ENCODE measurements around the gene FSD2.
A peak's percentile ranks its signal among the peaks of the same experiment; 100 is the strongest.
"Not testable (repeated sequence)": the region's sequence is repeated elsewhere in the genome, so short reads cannot be mapped to it uniquely, and the experiment has no call there.

The FSD2 gene

GRCh38 chr15:82737975-82738374, 67.9 kb downstream of the FSD2 start:
- no peak for DNase-seq (ENCODE audit: low read depth)

- no peak for DNase-seq (ENCODE audit: low read depth)
Observed at GRCh38 chr15:82731527-82731926, 74.3 kb downstream of the FSD2 start.

- DNase-seq (ENCODE audit: low read depth), result no peak
Observed at GRCh38 chr15:82730022-82730530, 75.8 kb downstream of the FSD2 start.

- DNase-seq (ENCODE audit: low read depth), result no peak
Observed at GRCh38 chr15:82726816-82727215, 79.1 kb downstream of the FSD2 start.

- DNase-seq (ENCODE audit: low read depth), result no peak
Observed at GRCh38 chr15:82715003-82715402, 90.9 kb downstream of the FSD2 start.

GRCh38 chr15:82714016-82714415, 91.9 kb downstream of the FSD2 start:
- DNase-seq (ENCODE audit: low read depth), result no peak

GRCh38 chr15:82712036-82712435, 93.8 kb downstream of the FSD2 start:
- DNase-seq (ENCODE audit: low read depth), result no peak

- no peak for DNase-seq (ENCODE audit: low read depth)
Observed at GRCh38 chr15:82710926-82711490, 94.9 kb downstream of the FSD2 start.

GRCh38 chr15:82710208-82710555, 95.7 kb downstream of the FSD2 start:
- no peak for DNase-seq (ENCODE audit: low read depth)

GRCh38 chr15:82709421-82710207, 96.3 kb downstream of the FSD2 start, which contains the start of gene AP3B2:
AP3B2 (minus strand) TSS chr15:82709875; CDS start chr15:82709706, 169 bp downstream.
- peak; percentile 31 for DNase-seq (ENCODE audit: low read depth)

GRCh38 chr15:82709081-82709420, 96.8 kb downstream of the FSD2 start:
- no peak for DNase-seq (ENCODE audit: low read depth)

GRCh38 chr15:82705856-82706255, 100.0 kb downstream of the FSD2 start:
- not testable (repeated sequence) for DNase-seq (ENCODE audit: low read depth)

All from stimulated activated CD8-positive, alpha-beta memory T cell treated with anti-CD3 and anti-CD28 coated beads, Interleukin-7, amount 100 ng/mL, for 24 hours (primary cell).